Sciatic nerve (tissue), 2 donors: ENCODE data around the gene CCDC30. TPM values are rescaled to one million over a fixed set of nuclear protein-coding genes. Genes with fewer than 3 reads are reported as not detected.
"Not testable (repeated sequence)": the region's sequence is repeated elsewhere in the genome, so short reads cannot be mapped to it uniquely, and the experiment has no call there.

Experiments
- ATAC-seq: fragments of 200-7000 bp; cut with Tn5 transposase; one replicate; pipeline ENCODE4 v1.9.1; 2020; ENCODE audit warnings: mild to moderate bottlenecking, moderate library complexity
- DNase-seq: peaks from one replicate; pipeline ENCODE4 v3.0.0-alpha.2; 2020; ENCODE audit warnings: low spot score
- intact Hi-C: fragments of 100-400 bp; cut with DNase I; formaldehyde crosslinking; loops from one replicate; pipeline ENCODE4 v1.14.2; 2022
- total RNA-seq: library from RNA; stranded (reverse); fragmentation: NEBNext Ultra II Directional; extraction: Animal tissue kit (Norgen Biotek cat#: 25700); gene quantifications from one replicate; pipeline ENCODE4 v1.2.1, GENCODE V29; 2021
- donor health status: DM: no; HTN: no; CAD: no.
- donor health status: DM: no; HTN: no; CAD: no.

The CCDC30 gene
- total RNA-seq, 1 donor from 2014 or later: 10.9 TPM

DNA sequence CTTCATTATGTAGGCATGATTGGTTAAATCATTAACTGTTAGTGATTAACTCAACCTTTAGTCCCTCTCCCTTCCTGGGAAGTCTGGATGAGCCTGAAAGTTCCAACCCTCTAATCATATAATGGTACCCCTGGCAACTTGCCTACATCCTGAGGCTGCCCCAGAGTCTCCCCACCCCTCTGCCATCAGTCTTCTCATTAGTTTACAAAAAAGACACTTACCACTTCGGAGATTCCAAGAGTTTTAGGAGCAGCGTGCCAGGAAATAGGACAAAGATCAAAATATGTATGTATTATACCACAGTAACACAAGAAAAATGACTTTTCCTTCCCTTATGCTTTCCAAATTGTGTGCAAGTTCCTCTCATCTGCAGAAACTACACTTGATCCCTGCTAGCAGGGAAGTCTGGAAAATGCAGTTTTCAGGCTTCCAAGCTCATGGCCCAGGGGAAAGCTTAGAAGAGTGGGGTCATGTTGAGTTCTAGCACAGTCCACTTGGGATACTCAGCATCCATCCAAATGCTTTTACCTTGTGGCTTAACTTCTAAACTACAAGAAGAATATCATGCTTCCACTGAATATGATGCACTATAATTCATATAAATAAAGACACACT lies 130.5 kb downstream of the CCDC30 start:
- no peak for DNase-seq
- no peak for ATAC-seq
- intact Hi-C loops: no loop called here

DNA sequence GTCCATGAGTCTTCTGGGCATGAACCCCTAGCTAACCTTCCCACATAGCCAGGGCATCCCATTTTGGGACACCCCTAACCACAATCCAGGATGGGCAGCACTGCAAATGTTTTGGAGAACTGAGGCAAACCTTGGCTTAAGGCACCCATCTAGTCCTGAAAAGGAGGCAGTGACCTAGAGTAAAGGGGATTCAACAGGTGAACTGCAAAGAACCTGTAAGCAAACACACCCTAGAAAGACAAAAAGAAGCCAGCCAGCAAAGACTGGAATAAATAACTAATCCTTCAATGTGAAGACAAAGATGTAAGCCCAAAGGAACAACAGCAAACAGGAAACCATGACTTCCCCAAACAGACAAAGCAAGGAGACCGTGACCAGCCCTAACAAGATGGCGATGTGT lies 138.4 kb downstream of the CCDC30 start:
- DNase-seq (no peak), ATAC-seq (no peak)
- intact Hi-C loops: no loop called here

DNA sequence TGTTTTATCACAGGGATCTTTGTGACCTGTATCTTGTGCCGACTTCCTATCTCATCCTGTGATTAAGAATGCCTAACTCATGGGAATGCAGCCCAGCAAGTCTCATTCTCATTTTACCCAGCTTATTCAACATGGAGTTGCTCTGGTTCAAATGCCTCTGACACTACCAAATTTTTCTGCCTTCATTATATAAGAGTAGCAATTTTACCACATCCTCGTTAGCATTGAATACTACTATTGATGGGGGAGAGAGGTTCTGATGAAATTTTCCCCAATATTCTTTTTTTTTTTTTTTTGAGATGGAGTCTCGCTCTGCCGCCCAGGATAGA lies 150.7 kb downstream of the CCDC30 start:
- DNase-seq (no peak), ATAC-seq (no peak)
- intact Hi-C loops: no loop called here

DNA sequence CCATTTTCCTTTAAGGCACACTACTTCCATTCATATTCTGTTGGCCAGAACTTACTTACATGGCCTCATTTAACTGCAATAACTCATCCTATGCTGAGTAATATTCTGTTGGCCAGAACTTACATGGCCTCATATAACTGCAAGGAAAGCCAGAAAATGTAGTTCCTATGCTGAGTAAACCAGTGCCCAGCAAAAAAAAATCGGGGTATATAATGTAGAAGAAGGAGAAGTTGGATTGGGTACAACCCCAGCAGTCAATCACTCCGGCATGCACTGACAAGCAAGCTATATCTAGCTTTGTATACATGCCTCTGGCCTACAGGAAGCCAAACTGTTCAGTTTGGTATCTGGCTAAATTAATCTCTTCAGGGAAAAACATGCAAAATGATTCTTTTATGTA lies 155.8 kb downstream of the CCDC30 start:
- DNase-seq (no peak), ATAC-seq (no peak)
- intact Hi-C loops: no loop called here

DNA sequence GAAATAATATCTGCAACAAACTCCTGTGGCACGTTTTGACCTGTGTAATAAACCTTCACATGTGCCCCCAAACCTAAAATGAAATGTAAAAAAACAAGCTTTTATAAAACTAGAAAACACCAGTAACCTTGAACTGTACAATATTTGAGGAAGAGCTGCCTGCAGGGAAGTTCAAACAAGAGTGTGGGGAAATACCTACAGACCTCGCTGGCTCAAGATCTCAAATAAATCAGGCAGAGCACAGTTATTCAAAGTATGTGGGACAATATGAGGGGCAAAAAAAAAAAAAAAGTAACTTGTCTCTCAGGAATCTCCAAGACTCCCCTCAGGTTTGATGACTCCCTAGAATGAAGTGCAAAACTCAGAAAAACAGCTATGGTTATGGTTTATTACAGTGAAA lies 157.2 kb downstream of the CCDC30 start:
- no peak for ATAC-seq
- no peak for DNase-seq
- intact Hi-C loops: no loop called here

DNA sequence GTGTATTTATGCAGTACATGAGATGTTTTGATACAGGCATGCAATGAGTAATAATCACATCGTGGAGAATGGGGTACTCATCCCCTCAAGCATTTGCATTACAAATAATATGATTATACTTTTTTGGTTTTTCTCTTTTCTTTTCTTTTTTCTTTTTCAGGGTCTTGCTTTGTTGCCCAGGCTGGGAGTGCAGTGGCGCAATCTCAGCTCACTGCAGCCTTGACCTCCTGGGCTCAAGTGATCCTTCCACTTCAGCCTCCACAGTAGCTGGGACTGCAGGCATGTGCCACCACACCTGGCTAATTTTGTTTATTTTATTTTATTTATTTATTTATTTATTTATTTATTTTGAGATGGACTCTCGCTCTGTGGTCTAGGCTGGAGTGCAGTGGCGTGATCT lies 158.1 kb downstream of the CCDC30 start:
- DNase-seq, intact Hi-C loops, ATAC-seq: not testable (repeated sequence)

DNA sequence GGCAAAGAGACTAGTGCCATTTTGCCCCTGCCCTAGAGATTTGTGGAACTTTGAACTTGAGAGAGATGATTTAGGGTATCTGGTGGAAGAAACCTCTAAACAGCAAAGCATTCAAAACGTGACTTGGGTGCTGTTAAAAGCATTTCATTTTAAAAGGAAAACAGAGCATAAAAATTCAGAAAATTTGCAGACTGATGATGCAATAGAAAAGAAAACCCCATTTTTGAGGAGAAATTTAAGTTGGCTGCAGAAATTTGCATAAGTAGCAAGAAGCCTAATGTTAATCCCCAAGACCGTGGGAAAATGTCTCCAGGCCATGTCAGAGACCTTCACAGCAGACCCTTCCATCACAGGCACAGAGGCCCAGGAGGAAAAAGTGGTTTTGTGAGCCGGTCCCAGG lies 164.1 kb downstream of the CCDC30 start:
- intact Hi-C loops, DNase-seq, ATAC-seq: not testable (repeated sequence)

DNA sequence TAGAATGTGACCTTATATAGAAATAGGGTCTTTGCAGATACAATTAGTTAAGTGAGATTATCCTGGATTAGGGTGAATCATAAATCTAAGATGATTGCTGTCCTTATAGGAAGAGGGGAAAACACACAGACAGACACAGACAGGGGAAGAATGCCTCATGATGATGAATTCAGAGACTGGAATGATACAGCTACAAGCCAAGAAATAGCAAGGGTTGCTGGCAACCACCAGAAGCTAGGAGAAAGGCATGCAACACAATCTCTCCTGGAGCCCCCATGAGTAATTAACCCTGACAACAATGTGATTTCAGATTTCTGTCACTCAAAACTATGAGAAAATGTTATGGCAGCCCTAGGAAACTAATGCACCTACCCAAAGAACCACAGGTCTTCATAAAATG lies 176.0 kb downstream of the CCDC30 start:
- ATAC-seq (no peak), DNase-seq (no peak)
- intact Hi-C loops: no loop called here

DNA sequence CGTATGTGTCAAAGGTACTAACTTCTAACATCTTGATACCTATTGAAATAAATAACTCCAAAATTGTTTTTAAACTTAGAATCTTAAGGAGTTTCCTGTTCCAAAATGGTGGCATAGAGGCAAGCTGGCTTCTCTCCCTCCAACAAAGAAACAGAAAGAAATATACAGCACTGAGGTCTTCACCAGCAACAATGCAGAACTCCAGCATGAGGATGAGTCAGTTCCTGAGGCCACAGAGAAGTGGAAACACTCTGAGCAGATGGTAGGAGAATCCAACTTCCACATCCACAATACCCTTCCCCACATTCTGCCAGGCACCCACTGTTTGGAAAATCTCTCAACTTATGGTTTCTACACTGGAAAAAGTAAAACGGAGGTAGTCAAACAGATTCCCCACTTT lies 183.0 kb downstream of the CCDC30 start:
- intact Hi-C loops: no loop called here
- ATAC-seq (no peak), DNase-seq (no peak)

DNA sequence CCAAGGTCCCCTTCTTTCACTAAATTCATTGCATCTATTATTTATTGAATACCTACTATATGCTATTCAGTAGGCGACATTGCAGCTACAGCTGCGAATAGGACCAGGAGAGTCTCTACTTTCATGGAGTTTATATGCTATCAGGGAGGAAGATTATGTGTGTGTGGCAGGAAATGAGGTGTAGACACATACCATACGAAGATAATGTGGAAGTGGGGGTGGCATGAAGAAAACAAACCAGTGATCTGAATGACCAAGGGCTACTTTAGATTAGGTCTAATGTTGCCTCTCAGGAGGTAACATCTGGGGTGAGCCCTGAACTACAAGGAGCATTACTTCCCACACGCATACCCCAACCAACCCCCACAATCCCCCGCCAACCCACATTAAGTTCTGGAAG lies 194.1 kb downstream of the CCDC30 start:
- ATAC-seq (no peak), DNase-seq (no peak)
- intact Hi-C loops: no loop called here

DNA sequence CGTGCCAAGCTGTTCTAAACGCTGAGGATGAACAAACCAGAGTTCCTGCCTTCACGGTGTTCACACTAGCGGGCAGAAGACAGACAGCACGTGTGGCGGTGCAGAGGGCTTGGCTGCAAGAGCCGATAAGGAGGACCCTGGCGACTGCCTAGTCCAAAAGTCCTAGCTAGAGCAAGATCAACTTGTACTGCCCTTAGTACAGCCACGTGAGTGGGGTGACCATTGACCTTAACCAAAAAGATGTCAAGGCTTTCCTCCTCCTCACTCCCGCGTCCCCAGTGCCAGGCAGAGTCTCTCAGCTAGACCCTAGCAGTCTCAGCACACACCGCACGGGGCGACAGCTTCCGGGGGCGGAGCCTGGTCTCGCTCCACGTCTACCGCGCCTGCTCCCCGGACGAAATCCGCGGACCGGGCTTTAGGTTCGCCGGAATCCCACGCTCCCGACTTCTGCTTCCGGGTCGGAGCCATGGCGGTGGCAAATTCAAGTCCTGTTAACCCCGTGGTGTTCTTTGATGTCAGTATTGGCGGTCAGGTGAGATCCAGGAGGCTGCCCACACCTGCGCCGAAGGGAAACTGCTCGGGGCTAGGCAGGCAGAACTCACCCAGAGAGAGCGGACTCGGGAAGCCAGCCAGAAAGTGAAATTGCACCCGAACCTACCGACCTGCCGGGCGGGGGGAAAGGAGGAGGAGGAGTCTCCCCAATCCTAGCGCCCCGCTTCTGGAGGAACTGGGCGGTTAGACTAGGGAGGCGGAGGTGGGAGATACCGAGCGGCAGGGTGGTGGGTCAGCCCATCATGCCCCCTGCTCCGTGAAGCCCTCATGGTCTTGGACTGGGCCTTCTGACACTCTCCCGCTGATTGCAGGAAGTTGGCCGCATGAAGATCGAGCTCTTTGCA lies 195.1 kb downstream of the CCDC30 start, which contains the start of gene PPIH:
Gene PPIH (plus strand): TSS at position 443 of the 896 bp plus-strand sequence. CDS start 24 bp downstream, at position 467.
- intact Hi-C loops: no loop called here
- peak; percentile 100 for ATAC-seq

DNA sequence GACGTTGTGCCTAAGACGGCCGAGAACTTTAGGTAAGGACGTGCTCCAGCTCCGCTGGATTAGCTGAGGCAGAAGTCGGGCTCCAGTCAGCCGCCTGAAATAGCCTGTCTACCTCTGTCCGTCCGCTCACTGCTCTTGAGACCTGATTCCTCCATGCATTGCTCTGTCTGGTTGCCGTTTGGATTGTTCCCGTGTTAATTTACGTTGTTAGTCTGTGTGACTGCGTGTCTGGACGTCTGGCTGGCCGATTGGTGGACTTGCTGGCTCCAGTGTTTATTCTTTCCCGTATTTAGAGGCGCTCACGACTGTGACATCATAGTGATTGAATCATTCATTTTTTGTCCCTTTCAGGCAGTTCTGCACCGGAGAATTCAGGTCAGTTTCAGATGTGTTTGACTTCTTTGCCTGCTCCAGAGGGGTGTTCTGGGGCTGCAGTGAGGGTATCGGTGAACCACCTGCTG lies 195.8 kb downstream of the CCDC30 start:
- DNase-seq: no peak
- intact Hi-C loops: no loop called here
- ATAC-seq: no peak

More for the DNA sequence above, 195.1 kb downstream of the CCDC30 start, which contains the start of gene PPIH:
- DNase-seq: peak; percentile 96

DNA sequence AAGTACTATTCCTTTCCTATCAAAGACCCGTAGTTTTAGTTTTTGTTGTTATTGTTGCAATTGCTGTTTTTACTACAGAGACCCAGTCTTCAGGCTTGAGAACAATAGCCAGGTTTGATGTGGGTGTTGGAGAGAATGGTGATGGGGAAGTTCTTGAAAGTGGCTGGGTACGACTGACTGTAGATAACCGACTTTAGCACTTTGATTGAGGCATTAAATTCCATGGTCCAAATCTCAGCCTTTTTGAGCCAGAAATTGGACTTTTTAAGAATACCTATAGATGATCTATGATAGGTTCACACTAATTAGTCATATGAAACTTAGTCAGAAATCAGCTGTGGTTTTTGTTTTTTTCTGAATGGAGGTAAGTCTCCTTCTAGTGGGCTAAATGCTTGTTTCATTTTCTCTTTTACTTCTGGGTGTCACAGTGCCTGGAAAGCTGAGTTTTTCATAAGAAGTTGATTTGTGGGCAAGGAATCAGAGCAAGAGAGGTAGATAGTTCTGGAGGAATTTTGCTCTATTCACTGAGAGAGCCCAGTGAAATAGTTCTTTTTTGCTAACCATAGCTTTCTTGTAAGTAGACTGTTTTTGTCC lies 197.9 kb downstream of the CCDC30 start:
- ATAC-seq: no peak
- intact Hi-C loops: loop anchor here (10.0 kb wide), 1 partner anchor 84 kb away; the partner anchor contains the start of gene CLDN19
- no peak for DNase-seq

DNA sequence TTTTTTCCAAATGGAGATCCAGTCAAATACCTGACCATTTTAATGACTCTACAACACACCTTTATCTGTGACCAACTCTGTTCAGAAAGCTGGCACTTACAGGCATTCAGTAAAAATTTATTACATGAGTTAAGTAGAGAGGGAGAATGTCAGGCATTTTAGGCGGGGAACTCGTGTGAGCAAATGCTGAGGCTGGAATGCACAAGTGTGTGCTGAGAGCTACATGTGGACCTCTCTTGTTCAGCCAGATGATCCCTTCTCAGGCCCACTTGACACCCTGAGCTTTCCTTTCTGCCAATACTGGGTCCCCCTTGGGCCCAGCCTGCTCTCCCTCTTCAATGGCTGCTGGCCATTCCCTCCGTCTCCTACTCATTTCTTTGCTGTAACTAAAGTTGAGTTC lies 206.8 kb downstream of the CCDC30 start:
- ATAC-seq (no peak), DNase-seq (no peak)
- intact Hi-C loops: loop anchor here (10.0 kb wide), 1 partner anchor 75 kb away; the partner anchor contains the start of gene CLDN19

DNA sequence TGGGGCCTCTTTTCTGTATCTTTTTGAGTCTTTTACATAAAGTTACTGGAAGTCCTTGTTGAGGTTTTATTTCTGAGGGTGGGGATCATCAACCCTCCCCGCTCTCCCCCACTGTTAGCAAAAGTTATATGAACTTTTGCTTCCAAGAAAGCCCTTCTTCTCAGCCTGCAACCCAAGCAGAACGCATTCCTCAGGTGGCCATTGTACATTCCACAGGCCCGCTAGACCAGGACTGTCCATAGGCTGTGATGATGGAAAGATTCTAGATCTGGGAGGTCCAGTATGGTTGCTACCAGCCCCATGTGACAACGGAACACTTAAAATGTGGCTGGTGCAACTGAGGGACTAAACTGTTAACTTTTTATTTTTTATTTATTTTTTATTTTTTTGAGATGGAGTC lies 207.3 kb downstream of the CCDC30 start:
- ATAC-seq (no peak), DNase-seq (no peak)
- intact Hi-C loops: no loop called here

DNA sequence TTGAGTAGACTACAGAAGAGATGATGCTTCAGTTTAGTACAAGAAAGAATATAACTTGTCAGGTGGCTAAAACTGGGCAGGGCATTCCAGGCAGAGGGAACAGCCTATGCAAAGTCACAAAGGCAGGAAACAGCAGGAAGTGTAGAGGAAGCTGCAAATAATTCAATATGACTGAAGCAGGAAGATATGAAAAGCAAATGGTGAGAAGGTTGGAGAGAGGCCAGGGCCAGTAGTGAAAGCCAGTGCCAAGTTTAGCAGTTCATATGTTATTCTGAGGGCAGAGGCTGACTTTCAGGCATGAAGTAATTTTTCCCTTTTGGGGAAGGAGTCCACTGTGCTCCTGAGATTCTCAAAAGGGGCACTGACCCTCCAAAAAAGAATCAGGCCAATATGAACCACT lies 211.1 kb downstream of the CCDC30 start:
- no peak for ATAC-seq
- no peak for DNase-seq
- intact Hi-C loops: no loop called here

DNA sequence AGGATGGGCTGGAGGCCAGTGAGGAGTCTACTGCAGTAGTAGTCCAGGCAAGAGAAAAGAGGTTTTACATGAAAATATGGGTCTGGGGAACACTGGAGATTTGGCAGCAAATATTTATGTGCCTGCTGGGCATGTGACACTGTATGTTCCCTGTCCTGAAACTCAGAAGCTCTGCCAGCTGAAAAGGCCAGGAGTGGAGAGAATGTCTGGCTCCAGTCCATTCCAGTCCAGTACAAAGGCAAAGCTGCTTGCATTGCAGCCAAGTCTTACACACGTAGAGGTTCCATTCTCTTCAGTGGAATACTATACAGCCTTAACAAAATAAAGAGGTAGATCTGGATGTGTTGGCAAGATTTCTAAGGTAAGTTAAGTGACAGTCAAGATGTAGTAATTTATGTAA lies 211.6 kb downstream of the CCDC30 start:
- DNase-seq: no peak
- intact Hi-C loops: no loop called here
- ATAC-seq: no peak

DNA sequence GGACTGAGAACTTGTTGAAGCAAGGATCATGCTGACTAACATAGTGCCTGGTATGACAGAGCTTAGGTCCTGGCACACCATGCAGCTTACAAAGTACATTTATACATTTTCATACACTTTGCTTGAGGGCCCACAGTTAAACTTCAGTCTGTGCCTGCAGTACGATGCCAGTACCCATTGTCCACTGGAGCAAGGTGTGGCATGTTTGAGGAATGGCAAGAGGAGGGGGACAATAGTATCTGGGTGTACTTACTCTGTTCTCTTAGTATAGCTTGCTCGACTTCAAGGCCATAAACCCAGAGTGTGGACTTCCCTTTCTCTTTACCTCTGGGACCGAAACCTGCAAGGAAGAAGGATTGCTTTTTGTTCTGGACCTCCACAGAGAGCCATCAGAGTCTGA lies 212.4 kb downstream of the CCDC30 start:
- intact Hi-C loops: no loop called here
- DNase-seq (no peak), ATAC-seq (no peak)

DNA sequence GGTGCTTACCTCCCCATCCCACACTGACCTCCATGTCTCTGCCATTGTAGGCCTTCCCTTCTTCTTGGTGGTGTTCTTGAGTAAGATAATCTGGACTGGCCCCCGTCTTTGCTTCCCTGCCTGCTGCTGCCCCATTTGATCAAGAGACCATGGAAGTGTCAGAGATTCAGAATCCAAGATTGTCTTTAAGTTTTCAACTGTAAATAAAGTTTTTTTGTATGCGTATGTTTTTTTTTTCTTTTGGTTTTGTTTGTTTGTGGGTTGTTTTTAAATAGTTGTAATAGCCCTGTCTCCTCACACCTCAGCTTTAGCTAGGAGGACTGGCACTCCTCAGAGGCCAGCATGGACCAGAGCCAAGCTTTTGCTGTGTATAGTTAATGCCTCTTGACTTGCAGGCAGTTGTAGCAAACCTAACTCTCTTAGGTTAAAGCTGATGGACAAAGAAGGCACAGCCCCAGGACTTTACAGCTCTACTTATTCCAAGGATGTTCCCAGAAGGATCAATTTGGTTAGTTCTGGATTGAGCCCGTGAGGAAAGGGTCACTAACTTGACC lies 213.5 kb downstream of the CCDC30 start:
- DNase-seq: no peak
- intact Hi-C loops: no loop called here

More for the DNA sequence above, 213.5 kb downstream of the CCDC30 start:
- no peak for ATAC-seq
